B cell (primary cell): ENCODE measurements around the gene DIPK1B.

Source experiments
- CTCF ChIP-seq: fragments of 200-600 bp; IDR thresholded peaks from one replicate; pipeline ENCODE4 v1.8.0; 2022; ENCODE audit warnings: antibody characterized with exemption, mild to moderate bottlenecking
- EZH2 ChIP-seq: IDR thresholded peaks from 2 replicates; pipeline ENCODE4 v1.6.1; 2012; ENCODE audit warnings: borderline replicate concordance, low read depth, mild to moderate bottlenecking, moderate library complexity, low read length; ENCODE audit not compliant: insufficient read depth, poor library complexity, severe bottlenecking

GRCh38 chr9:136723362-136723976 is 11.1 kb downstream of the DIPK1B start:
- TF ChIP-seq CTCF (no peak), EZH2 (no peak)
